Measurements from ENCODE around the gene TOX3. TPM values are rescaled to one million over a fixed set of nuclear protein-coding genes. Genes with fewer than 3 reads are reported as not detected.

TOX3 gene
- total and polyA plus RNA-seq, 2 donors (not counting 1 experiment from before 2014, with no cell fraction given) = not detected

DNA sequence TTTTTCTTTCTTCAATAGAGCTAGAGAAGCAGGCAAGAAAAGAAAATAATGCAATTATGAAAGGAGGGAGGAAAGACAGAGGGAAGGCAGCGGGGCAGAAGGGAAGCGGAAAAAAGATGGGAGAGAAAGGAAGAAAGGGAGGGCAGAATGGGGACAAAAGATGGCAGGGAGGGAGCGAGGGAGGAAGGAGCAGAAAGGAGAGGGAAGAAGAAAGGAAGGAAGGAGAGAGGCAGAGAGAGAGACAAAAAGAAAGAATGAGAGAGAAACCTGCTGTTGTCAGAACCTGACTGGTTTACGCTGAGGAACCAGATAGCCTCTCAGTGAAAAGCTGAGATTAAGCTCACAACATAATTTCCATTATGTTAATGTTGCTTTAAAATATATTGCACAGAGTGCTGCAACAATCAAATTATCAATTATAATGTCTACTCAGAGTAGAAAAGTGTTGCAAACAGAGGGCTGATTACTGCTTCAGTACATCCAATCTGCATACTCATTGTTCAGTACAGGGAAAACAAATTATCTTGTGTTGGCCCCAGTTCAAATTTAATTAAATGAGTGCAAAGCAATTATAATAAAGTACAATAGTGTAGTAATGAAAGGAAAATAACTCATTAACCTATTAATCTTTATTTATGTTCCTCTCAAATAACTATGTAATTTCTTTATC lies 32.0 kb upstream of the TOX3 start:
- intact Hi-C loops (cut with micrococcal nuclease) = no loop called here
- no peaks in the 10 kb centered on the region for H3K27me3 Mint-ChIP-seq
- no peaks in the 10 kb centered on the region for H3K27me3 ChIP-seq (replicated peaks in 1 of 4; ENCODE audit: control extremely low read depth in 1 of 4, control insufficient read depth in 3 of 4, insufficient read depth in 4 of 4, low read length in 3 of 4)
- no peaks in the 10 kb centered on the region for H3K9me3 Mint-ChIP-seq (ENCODE audit: insufficient read depth)
- H3K9me3 ChIP-seq (ENCODE audit: control extremely low read depth in 1 of 3, control insufficient read depth in 2 of 3, insufficient read depth in 1 of 3, low read length in 2 of 3) = no peaks in the 10 kb centered on the region
- 76% methylated on average over 3 of the region's 4 CpGs for WGBS (ENCODE audit: insufficient coverage)
- POLR2A ChIA-PET = no interaction called here
- no peak overlapping the region for H3K27ac ChIP-seq (ENCODE audit: low read length in 2 of 2)
- no peak overlapping the region for H3K4me3 Mint-ChIP-seq
- DNase-seq (no peak), ATAC-seq (ENCODE audit: low read depth) (no peak)
- no peak overlapping the region for H3K4me2 ChIP-seq (replicated peaks; ENCODE audit: low read depth, low read length, poor library complexity, severe bottlenecking)
- H3K9ac ChIP-seq (ENCODE audit: low read length) = no peak overlapping the region
- no peak overlapping the region for H3K4me3 ChIP-seq (ENCODE audit: control extremely low read depth in 1 of 5, extremely low read depth in 1 of 5, insufficient read depth in 1 of 5, low read depth in 2 of 5, low read length in 4 of 5)
- CTCF ChIA-PET = no interaction called here
- no peak overlapping the region for H3K27ac Mint-ChIP-seq
- no peaks in the 10 kb centered on the region for H3K4me1 ChIP-seq (ENCODE audit: control insufficient read depth in 2 of 2, insufficient read depth in 2 of 2, low read length in 2 of 2)
- H4K20me1 ChIP-seq (ENCODE audit: control insufficient read depth, insufficient read depth, low read length, poor library complexity, severe bottlenecking) = no peaks in the 10 kb centered on the region
- no peaks in the 10 kb centered on the region for H3K79me2 ChIP-seq (ENCODE audit: control insufficient read depth, insufficient read depth, low read length)
- H3K4me1 Mint-ChIP-seq = no peaks in the 10 kb centered on the region
- H2AFZ ChIP-seq (ENCODE audit: insufficient read depth, low read depth, low read length, poor library complexity, severe bottlenecking) = no peak overlapping the region
- H3K36me3 ChIP-seq (replicated peaks in 1 of 2; ENCODE audit: control extremely low read depth in 1 of 2, control insufficient read depth in 1 of 2, extremely low read depth in 1 of 2, insufficient read depth in 2 of 2, low read length in 1 of 2) = no peaks in the 10 kb centered on the region
- TF ChIP-seq, protein P1, sequence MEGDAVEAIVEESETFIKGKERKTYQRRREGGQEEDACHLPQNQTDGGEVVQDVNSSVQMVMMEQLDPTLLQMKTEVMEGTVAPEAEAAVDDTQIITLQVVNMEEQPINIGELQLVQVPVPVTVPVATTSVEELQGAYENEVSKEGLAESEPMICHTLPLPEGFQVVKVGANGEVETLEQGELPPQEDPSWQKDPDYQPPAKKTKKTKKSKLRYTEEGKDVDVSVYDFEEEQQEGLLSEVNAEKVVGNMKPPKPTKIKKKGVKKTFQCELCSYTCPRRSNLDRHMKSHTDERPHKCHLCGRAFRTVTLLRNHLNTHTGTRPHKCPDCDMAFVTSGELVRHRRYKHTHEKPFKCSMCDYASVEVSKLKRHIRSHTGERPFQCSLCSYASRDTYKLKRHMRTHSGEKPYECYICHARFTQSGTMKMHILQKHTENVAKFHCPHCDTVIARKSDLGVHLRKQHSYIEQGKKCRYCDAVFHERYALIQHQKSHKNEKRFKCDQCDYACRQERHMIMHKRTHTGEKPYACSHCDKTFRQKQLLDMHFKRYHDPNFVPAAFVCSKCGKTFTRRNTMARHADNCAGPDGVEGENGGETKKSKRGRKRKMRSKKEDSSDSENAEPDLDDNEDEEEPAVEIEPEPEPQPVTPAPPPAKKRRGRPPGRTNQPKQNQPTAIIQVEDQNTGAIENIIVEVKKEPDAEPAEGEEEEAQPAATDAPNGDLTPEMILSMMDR (IDR thresholded peaks at IDR 0.05) = no peak

DNA sequence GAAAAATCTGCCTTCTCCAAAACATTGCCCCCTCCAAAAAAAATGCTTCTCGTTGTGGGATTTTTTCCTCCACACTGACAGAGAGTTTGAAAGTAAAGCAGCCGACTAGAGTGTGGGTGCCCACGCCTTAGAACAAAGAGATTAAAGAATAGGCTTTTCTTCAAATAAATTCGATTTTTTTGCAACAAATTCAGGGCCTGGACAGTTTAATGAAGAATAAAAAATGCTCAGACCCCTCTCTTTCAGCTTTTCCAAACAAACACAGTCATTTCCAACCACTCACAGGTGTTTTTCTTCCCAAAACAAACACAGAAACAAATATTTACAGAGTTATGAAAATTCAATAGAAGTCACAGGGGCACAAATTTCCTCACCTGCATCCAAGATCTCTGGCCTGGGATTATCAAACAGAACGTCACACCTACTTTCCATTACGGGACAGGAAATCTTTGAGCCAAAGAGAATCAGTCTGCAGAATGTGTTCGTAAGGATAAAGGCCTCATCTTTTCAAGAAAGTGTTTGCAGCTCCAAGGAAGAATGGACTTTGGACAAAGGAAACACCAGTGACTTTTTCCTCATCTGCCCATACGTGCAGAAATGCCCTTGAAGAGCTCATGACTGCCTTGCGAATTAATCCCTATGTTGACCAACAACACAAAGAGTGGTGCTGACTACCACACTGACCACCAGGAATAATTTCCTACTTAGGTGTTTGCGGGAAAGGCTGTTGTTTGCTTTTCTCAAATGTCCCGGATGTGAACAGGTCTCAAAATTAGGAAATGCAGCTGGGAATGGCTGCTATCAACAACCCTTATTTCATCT lies 31.3 kb upstream of the TOX3 start:
- Histone ChIP-seq H3K4me2 (replicated peaks; ENCODE audit: low read depth, low read length, poor library complexity, severe bottlenecking) (no peak overlapping the region), H3K27ac (ENCODE audit: low read length in 2 of 2) (no peak overlapping the region), H3K79me2 (ENCODE audit: control insufficient read depth, insufficient read depth, low read length) (no peaks in the 10 kb centered on the region), H3K9ac (ENCODE audit: low read length) (no peak overlapping the region), H3K4me1 (ENCODE audit: control insufficient read depth in 2 of 2, insufficient read depth in 2 of 2, low read length in 2 of 2) (no peaks in the 10 kb centered on the region), H3K27me3 (replicated peaks in 1 of 4; ENCODE audit: control extremely low read depth in 1 of 4, control insufficient read depth in 3 of 4, insufficient read depth in 4 of 4, low read length in 3 of 4) (no peaks in the 10 kb centered on the region), H3K9me3 (ENCODE audit: control extremely low read depth in 1 of 3, control insufficient read depth in 2 of 3, insufficient read depth in 1 of 3, low read length in 2 of 3) (no peaks in the 10 kb centered on the region), H3K4me3 (ENCODE audit: control extremely low read depth in 1 of 5, extremely low read depth in 1 of 5, insufficient read depth in 1 of 5, low read depth in 2 of 5, low read length in 4 of 5) (no peak overlapping the region), H2AFZ (ENCODE audit: insufficient read depth, low read depth, low read length, poor library complexity, severe bottlenecking) (no peak overlapping the region), H4K20me1 (ENCODE audit: control insufficient read depth, insufficient read depth, low read length, poor library complexity, severe bottlenecking) (no peaks in the 10 kb centered on the region), H3K36me3 (replicated peaks in 1 of 2; ENCODE audit: control extremely low read depth in 1 of 2, control insufficient read depth in 1 of 2, extremely low read depth in 1 of 2, insufficient read depth in 2 of 2, low read length in 1 of 2) (no peaks in the 10 kb centered on the region)
- no peaks in the 10 kb centered on the region for H3K9me3 Mint-ChIP-seq (ENCODE audit: insufficient read depth)
- TF ChIP-seq EZH2 (IDR thresholded peaks at IDR 0.05; ENCODE audit: borderline replicate concordance, insufficient read depth, low read depth, low read length, poor library complexity, severe bottlenecking) = no peak
- TF ChIP-seq, protein P1 (IDR thresholded peaks at IDR 0.05) = no peak
- ChIA-PET CTCF (no interaction called here), POLR2A (no interaction called here)
- no peaks in the 10 kb centered on the region for H3K27me3 Mint-ChIP-seq
- no peak for DNase-seq
- intact Hi-C loops (cut with micrococcal nuclease) = no loop called here
- no peak overlapping the region for H3K4me3 Mint-ChIP-seq
- H3K27ac Mint-ChIP-seq = no peak overlapping the region
- no peak for ATAC-seq (ENCODE audit: low read depth)
- no peaks in the 10 kb centered on the region for H3K4me1 Mint-ChIP-seq
- WGBS (ENCODE audit: insufficient coverage) = 84% methylated on average over 4 of the region's 11 CpGs
